Prostate gland (tissue), 2 donors: ENCODE results near the gene SKAP2.

Experiments used
- POLR2A ChIP-seq: fragments of 450-650 bp; IDR thresholded peaks from one replicate; pipeline ENCODE4 v1.6.1; 2016; ENCODE audit warnings: antibody characterized with exemption, mild to moderate bottlenecking
- TF ChIP-seq, protein P1 (sequence below), 4 experiments: fragments of 200-600 bp in 2 of 4; fragments of 450-650 bp in 2 of 4; sonication (generic) in 2 of 4; IDR thresholded peaks; 1 replicate in 3 of 4; 2 replicates in 1 of 4; pipeline ENCODE4 v1.5.1; 2016 to 2019; ENCODE audit warnings: antibody characterized with exemption in 4 of 4, mild to moderate bottlenecking in 2 of 4, moderate library complexity in 2 of 4

DNA sequence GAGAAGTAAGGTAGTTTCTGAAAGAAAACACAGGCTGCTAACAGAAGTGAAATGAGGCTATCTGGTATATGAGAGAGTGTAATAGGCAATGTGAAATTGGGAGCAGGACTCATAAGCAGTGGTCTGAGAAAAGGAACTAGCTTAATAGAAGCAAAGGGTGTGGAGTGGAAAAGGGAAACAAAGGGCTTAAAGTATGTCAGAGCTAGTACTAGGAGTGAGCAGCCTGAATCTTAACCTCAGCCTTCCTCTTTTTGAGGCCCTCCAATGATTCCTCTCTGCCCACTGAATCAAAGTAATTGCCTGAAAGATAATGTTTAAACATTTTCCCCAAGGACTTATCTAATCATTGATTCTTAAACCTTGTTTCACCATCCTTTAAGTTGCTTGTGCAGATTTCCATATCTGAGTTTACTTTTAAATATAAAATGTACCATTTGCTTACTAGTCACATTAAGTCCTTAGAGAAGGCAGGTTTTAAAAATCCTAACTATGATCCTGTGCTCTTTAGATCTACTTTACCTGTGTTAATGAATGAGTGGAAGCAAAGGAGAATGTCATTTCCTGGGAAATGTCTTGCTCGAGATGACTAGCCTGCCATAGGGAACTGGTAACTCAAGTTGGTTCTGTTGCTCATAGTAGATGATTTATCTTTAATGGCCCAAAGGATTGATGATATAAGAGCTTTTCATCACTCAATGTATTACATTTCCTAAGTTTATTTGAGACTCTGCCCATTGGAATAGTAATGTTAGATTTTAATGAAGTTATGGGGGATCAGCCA is 155.0 kb downstream of the SKAP2 start:
- TF ChIP-seq, protein P1, sequence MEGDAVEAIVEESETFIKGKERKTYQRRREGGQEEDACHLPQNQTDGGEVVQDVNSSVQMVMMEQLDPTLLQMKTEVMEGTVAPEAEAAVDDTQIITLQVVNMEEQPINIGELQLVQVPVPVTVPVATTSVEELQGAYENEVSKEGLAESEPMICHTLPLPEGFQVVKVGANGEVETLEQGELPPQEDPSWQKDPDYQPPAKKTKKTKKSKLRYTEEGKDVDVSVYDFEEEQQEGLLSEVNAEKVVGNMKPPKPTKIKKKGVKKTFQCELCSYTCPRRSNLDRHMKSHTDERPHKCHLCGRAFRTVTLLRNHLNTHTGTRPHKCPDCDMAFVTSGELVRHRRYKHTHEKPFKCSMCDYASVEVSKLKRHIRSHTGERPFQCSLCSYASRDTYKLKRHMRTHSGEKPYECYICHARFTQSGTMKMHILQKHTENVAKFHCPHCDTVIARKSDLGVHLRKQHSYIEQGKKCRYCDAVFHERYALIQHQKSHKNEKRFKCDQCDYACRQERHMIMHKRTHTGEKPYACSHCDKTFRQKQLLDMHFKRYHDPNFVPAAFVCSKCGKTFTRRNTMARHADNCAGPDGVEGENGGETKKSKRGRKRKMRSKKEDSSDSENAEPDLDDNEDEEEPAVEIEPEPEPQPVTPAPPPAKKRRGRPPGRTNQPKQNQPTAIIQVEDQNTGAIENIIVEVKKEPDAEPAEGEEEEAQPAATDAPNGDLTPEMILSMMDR (IDR thresholded peaks at IDR 0.05), result no peak
- TF ChIP-seq POLR2A, result no peak
